ENCODE data around the gene MYO7A.

The MYO7A gene

GRCh38 chr11:77184136-77184860 is 56.3 kb downstream of the MYO7A start:
- DNase-seq (ENCODE audit: low read depth, low spot score): no peak

GRCh38 chr11:77186302-77186701 is 58.3 kb downstream of the MYO7A start:
- DNase-seq (ENCODE audit: low read depth, low spot score): no peak

- no peak for DNase-seq (ENCODE audit: low read depth, low spot score)
Observed at GRCh38 chr11:77187111-77187750, 59.2 kb downstream of the MYO7A start.

GRCh38 chr11:77187776-77188632 is 60.0 kb downstream of the MYO7A start:
- peak; percentile 37 for DNase-seq (ENCODE audit: low read depth, low spot score)

GRCh38 chr11:77188633-77189491 is 60.8 kb downstream of the MYO7A start:
- DNase-seq (ENCODE audit: low read depth, low spot score): no peak

GRCh38 chr11:77189588-77190210 is 61.7 kb downstream of the MYO7A start:
- DNase-seq (ENCODE audit: low read depth, low spot score): no peak

- DNase-seq (ENCODE audit: low read depth, low spot score): no peak
Observed at GRCh38 chr11:77190331-77191075, 62.5 kb downstream of the MYO7A start.

- DNase-seq (ENCODE audit: low read depth, low spot score): no peak
Observed at GRCh38 chr11:77191429-77191822, 63.4 kb downstream of the MYO7A start.

- DNase-seq (ENCODE audit: low read depth, low spot score): peak; percentile 8
Observed at GRCh38 chr11:77191823-77192495, 63.9 kb downstream of the MYO7A start.

GRCh38 chr11:77193167-77193566 is 65.1 kb downstream of the MYO7A start:
- DNase-seq (ENCODE audit: low read depth, low spot score): no peak

- no peak for DNase-seq (ENCODE audit: low read depth, low spot score)
Observed at GRCh38 chr11:77193911-77194830, 66.1 kb downstream of the MYO7A start.

- no peak for DNase-seq (ENCODE audit: low read depth, low spot score)
Observed at GRCh38 chr11:77195071-77195755, 67.2 kb downstream of the MYO7A start.

GRCh38 chr11:77196961-77197360 is 68.9 kb downstream of the MYO7A start:
- no peak for DNase-seq (ENCODE audit: low read depth, low spot score)

- no peak for DNase-seq (ENCODE audit: low read depth, low spot score)
Observed at GRCh38 chr11:77197626-77198320, 69.7 kb downstream of the MYO7A start.

GRCh38 chr11:77198440-77198849 is 70.4 kb downstream of the MYO7A start:
- DNase-seq (ENCODE audit: low read depth, low spot score): no peak

GRCh38 chr11:77199137-77199745 is 71.2 kb downstream of the MYO7A start:
- no peak for DNase-seq (ENCODE audit: low read depth, low spot score)

All from activated CD4-positive, CD25-positive, alpha-beta regulatory T cell treated with anti-CD3 and anti-CD28 coated beads, Interleukin-2, amount 50 U/mL, for 16 hours (primary cell).